Activated gamma-delta T cell (primary cell): ENCODE measurements around the gene ANKRD34A.

Source experiments
- DNase-seq: peaks from one replicate; lab custom pipeline; 2025; lab: John Stamatoyannopoulos, UW

ANKRD34A gene

GRCh38 chr1:145990249-145990855 is 26.0 kb upstream of the ANKRD34A start:
- no peak for DNase-seq

GRCh38 chr1:145988773-145989172 is 24.4 kb upstream of the ANKRD34A start:
- DNase-seq: no peak

GRCh38 chr1:145987926-145988325 is 23.6 kb upstream of the ANKRD34A start:
- DNase-seq: no peak

- no peak for DNase-seq
Measured at GRCh38 chr1:145986551-145986950, 22.2 kb upstream of the ANKRD34A start.

- no peak for DNase-seq
Measured at GRCh38 chr1:145985502-145986439, 21.4 kb upstream of the ANKRD34A start.

GRCh38 chr1:145985129-145985501 is 20.7 kb upstream of the ANKRD34A start:
- no peak for DNase-seq

GRCh38 chr1:145983960-145984830 is 19.8 kb upstream of the ANKRD34A start:
- DNase-seq: no peak

GRCh38 chr1:145983206-145983675 is 18.9 kb upstream of the ANKRD34A start:
- no peak for DNase-seq

- DNase-seq: no peak
Measured at GRCh38 chr1:145982010-145982723, 17.8 kb upstream of the ANKRD34A start.

GRCh38 chr1:145980457-145980994 is 16.2 kb upstream of the ANKRD34A start:
- DNase-seq: no peak

- no peak for DNase-seq
Measured at GRCh38 chr1:145979746-145980456, 15.5 kb upstream of the ANKRD34A start.

- no peak for DNase-seq
Measured at GRCh38 chr1:145978854-145979745, 14.7 kb upstream of the ANKRD34A start.

GRCh38 chr1:145978471-145978853 is 14.1 kb upstream of the ANKRD34A start:
- DNase-seq: no peak

GRCh38 chr1:145977486-145978470 is 13.4 kb upstream of the ANKRD34A start:
- no peak for DNase-seq

- no peak for DNase-seq
Measured at GRCh38 chr1:145977016-145977415, 12.6 kb upstream of the ANKRD34A start.

GRCh38 chr1:145975216-145975615 is 10.8 kb upstream of the ANKRD34A start:
- DNase-seq: no peak

GRCh38 chr1:145974721-145975120 is 10.3 kb upstream of the ANKRD34A start:
- no peak for DNase-seq

- DNase-seq: no peak
Measured at GRCh38 chr1:145972580-145972979, 8.2 kb upstream of the ANKRD34A start.
